HepG2 (cell line): ENCODE results near the gene ADAMTS17. TPM values are rescaled to one million over a fixed set of nuclear protein-coding genes. Genes with fewer than 3 reads are reported as not detected.

Source experiments
- ATAC-seq: fragments of 200-7000 bp; cut with Tn5 transposase; 3 replicates; pipeline ENCODE4 v1.9.1; 2020; ENCODE audit warnings: mild to moderate bottlenecking, moderate library complexity
- BruUV-seq: library from RNA; stranded (reverse); fragments of 400-500 nt; replicated peaks from 2 replicates; lab custom pipeline; 2021; lab: Mats Ljungman, UMichigan
- CTCF ChIA-PET: fragments of 300-600 bp; formaldehyde crosslinking; extraction: SDS; loops from one replicate; lab custom pipeline; 2021; ENCODE audit warnings: low total read pairs, inconsistent platforms, low intra/inter-chr PET ratio; lab: Yijun Ruan, JAX
- POLR2A ChIA-PET: fragments of 350-600 bp; sonication (Branson Sonifier 250); formaldehyde crosslinking; loops from one replicate; lab custom pipeline; 2020; ENCODE audit warnings: antibody characterized with exemption, inconsistent platforms; lab: Yijun Ruan, JAX
- DNase-seq: peaks from one replicate; pipeline ENCODE4 v3.0.0-alpha.2; 2015; ENCODE audit warnings: low spot score
- FAIRE-seq: peaks from 3 replicates; lab custom pipeline; 2011; peaks lifted over from hg19 to GRCh38; lab: Jason Lieb, UNC
- H2AFZ ChIP-seq: one replicate; pipeline ENCODE4 v1.6.1; 2011; ENCODE audit warnings: low read length, inconsistent platforms
- H3K27ac ChIP-seq: fragments of 300-600 bp; 3 replicates; pipeline ENCODE4 v1.8.0; 2011; ENCODE audit warnings: mixed run types, mild to moderate bottlenecking, mixed read lengths, low read length, inconsistent platforms; ENCODE audit not compliant: insufficient read depth; ENCODE audit errors: extremely low read length
- H3K27me3 ChIP-seq, 2 experiments: fragments of 200-600 bp in 1 of 2; 2 replicates in 1 of 2; 3 replicates in 1 of 2; pipeline versions ENCODE4 v1.6.0 to v1.8.0; 2011; ENCODE audit warnings: low read length in 2 of 2, mild to moderate bottlenecking in 2 of 2, moderate library complexity in 2 of 2, inconsistent platforms in 1 of 2; ENCODE audit not compliant: insufficient read depth in 2 of 2, control insufficient read depth in 1 of 2
- H3K36me3 ChIP-seq, 2 experiments: fragments of 200-600 bp in 1 of 2; replicated peaks in 1 of 2; 2 replicates in 1 of 2; 3 replicates in 1 of 2; pipeline versions ENCODE4 v1.5.1 to v1.8.0; 2011; ENCODE audit warnings: low read length in 2 of 2, inconsistent platforms in 1 of 2; ENCODE audit not compliant: insufficient read depth in 2 of 2, control insufficient read depth in 1 of 2
- H3K4me1 ChIP-seq: 2 replicates; pipeline ENCODE4 v1.5.1; 2012; ENCODE audit warnings: low read length, inconsistent platforms; ENCODE audit not compliant: insufficient read depth
- H3K4me2 ChIP-seq: 2 replicates; pipeline ENCODE4 v1.6.0; 2011; ENCODE audit warnings: low read depth, low read length, inconsistent platforms
- H3K4me3 ChIP-seq, 3 experiments: fragments of 200-600 bp in 1 of 3; sonication (generic), shearing (Covaris generic) in 1 of 3; replicated peaks in 1 of 3; 2 replicates each; pipeline ENCODE4 v1.5.1; 2011 to 2016; ENCODE audit warnings: low read length in 3 of 3, inconsistent platforms in 2 of 3, low read depth in 2 of 3, mild to moderate bottlenecking in 2 of 3, control low read depth in 1 of 3, mixed read lengths in 1 of 3; ENCODE audit not compliant: insufficient read depth in 1 of 3
- H3K79me2 ChIP-seq: one replicate; pipeline ENCODE4 v1.6.1; 2011; ENCODE audit warnings: low read length, inconsistent platforms; ENCODE audit not compliant: insufficient read depth
- H3K9ac ChIP-seq: 2 replicates; pipeline ENCODE4 v1.6.0; 2011; ENCODE audit warnings: mild to moderate bottlenecking, low read depth, low read length, inconsistent platforms; ENCODE audit not compliant: insufficient read depth
- H3K9me3 ChIP-seq: 2 replicates; pipeline ENCODE4 v1.5.1; 2012; ENCODE audit warnings: mild to moderate bottlenecking, low read length
- H4K20me1 ChIP-seq: 2 replicates; pipeline ENCODE4 v1.6.0; 2011; ENCODE audit warnings: inconsistent platforms, mild to moderate bottlenecking, low read length, moderate library complexity; ENCODE audit not compliant: insufficient read depth
- AGO2 ChIP-seq: fragments of 200-400 bp; formaldehyde crosslinking; optimal IDR thresholded peaks from 2 replicates; pipeline ENCODE3; 2017; ENCODE audit warnings: mild to moderate bottlenecking, low read depth, low read length, moderate library complexity
- CBFB ChIP-seq: sonication (generic); formaldehyde crosslinking; IDR thresholded peaks from 2 replicates; pipeline ENCODE4 v1.4.0; 2020; ENCODE audit warnings: missing genetic modification reagents
- GPBP1L1 ChIP-seq: sonication (generic); formaldehyde crosslinking; IDR thresholded peaks from 2 replicates; pipeline ENCODE4 v1.5.0; 2020; ENCODE audit warnings: mild to moderate bottlenecking, missing genetic modification reagents
- GRHL1 ChIP-seq: sonication (generic); formaldehyde crosslinking; conservative IDR thresholded peaks from 2 replicates; pipeline ENCODE4 v1.8.0; 2022; ENCODE audit warnings: missing genetic modification reagents
- KDM5A ChIP-seq: fragments of 200-600 bp; sonication (generic); IDR thresholded peaks from 2 replicates; pipeline ENCODE4 v1.7.0; 2018; ENCODE audit warnings: antibody characterized with exemption, mild to moderate bottlenecking, low read length, borderline replicate concordance
- MLXIP ChIP-seq: sonication (generic); formaldehyde crosslinking; IDR thresholded peaks from 2 replicates; pipeline ENCODE4 v1.9.0; 2021; ENCODE audit warnings: missing genetic modification reagents, borderline replicate concordance
- NR3C1 ChIP-seq: sonication (generic); formaldehyde crosslinking; IDR thresholded peaks from 2 replicates; pipeline ENCODE4 v1.4.0; 2020; ENCODE audit warnings: missing genetic modification reagents
- SNRNP70 ChIP-seq: fragments of 200-400 bp; formaldehyde crosslinking; IDR thresholded peaks from 2 replicates; pipeline ENCODE4 v1.6.1; 2017; ENCODE audit warnings: mild to moderate bottlenecking, low read depth, low read length, moderate library complexity
- SP2 ChIP-seq: sonication (generic); formaldehyde crosslinking; IDR thresholded peaks from 2 replicates; pipeline ENCODE4 v1.5.1; 2020; ENCODE audit warnings: mild to moderate bottlenecking, missing genetic modification reagents
- WIZ ChIP-seq: sonication (generic); formaldehyde crosslinking; IDR thresholded peaks from 2 replicates; pipeline ENCODE4 v1.5.1; 2020; ENCODE audit warnings: mild to moderate bottlenecking, missing genetic modification reagents
- ZBTB14 ChIP-seq: sonication (generic); formaldehyde crosslinking; IDR thresholded peaks from 2 replicates; pipeline ENCODE4 v1.4.0; 2020; ENCODE audit warnings: missing genetic modification reagents
- ZNF12 ChIP-seq: sonication (generic); formaldehyde crosslinking; IDR thresholded peaks from 2 replicates; pipeline ENCODE4 v1.5.0; 2020; ENCODE audit warnings: missing genetic modification reagents
- ZNF367 ChIP-seq: sonication (generic); formaldehyde crosslinking; IDR thresholded peaks from 2 replicates; pipeline ENCODE4 v1.4.0; 2020; ENCODE audit warnings: missing genetic modification reagents, borderline replicate concordance
- ZNF432 ChIP-seq: sonication (generic); formaldehyde crosslinking; IDR thresholded peaks from 2 replicates; pipeline ENCODE4 v1.5.0; 2020; ENCODE audit warnings: missing genetic modification reagents, mild to moderate bottlenecking, borderline replicate concordance
- WGBS: methylation state at CpG from one replicate; pipeline ENCODE4 v1.1.6; 2017; ENCODE audit warnings: low lambda C conversion rate; 5-methylcytosine and 5-hydroxymethylcytosine counted together
- in situ Hi-C: cut with HindIII; loops from 2 replicates; pipeline ENCODE4 v1.10.0; 2017; ENCODE audit warnings: low pct_unique_long_range_greater_than_20kb; ENCODE audit not compliant: extremely low pct_ligation_motif_present
- intact Hi-C: fragments of 100-400 bp; cut with micrococcal nuclease; formaldehyde crosslinking; loops from one replicate; pipeline ENCODE4 v1.10.0; 2022; ENCODE audit not compliant: unreplicated experiment
- polyA plus RNA-seq, 8 experiments: library from polyadenylated mRNA; depleted of rRNA in 3 of 8; stranded (reverse) in 7 of 8; unstranded in 1 of 8; fragments of >200 nt; fragmentation: Illumina TruSeq in 4 of 8; extraction: Trizol in 4 of 8; gene quantifications; 2 replicates each; pipeline versions ENCODE4 v1.2.1 to v1.2.3, GENCODE V29; 2011 to 2016; ENCODE audit warnings: low read depth in 4 of 8, missing spikeins in 1 of 8, mixed read lengths in 1 of 8; ENCODE audit not compliant: insufficient read depth in 1 of 8
- total RNA-seq, 5 experiments: library from RNA; depleted of rRNA; stranded (reverse); fragments of >200 nt; fragmentation: Illumina TruSeq; extraction: Trizol; gene quantifications; 2 replicates each; pipeline ENCODE4 v1.2.3, GENCODE V29; 2016; ENCODE audit warnings: low read depth in 1 of 5

Gene ADAMTS17
- total and polyA plus RNA-seq, 2 of the 13 experiments (the other 11 are each of a cell fraction or from before 2014, with no cell fraction given), result 0.02 to 0.04 TPM

GRCh38 chr15:100183921-100184495 lies 157.8 kb downstream of the ADAMTS17 start (continued):
- TF ChIP-seq GRHL1 (CRISPR knock-in tag), result no peak
- TF ChIP-seq SNRNP70, result no peak
- TF ChIP-seq GPBP1L1 (CRISPR knock-in tag), result no peak
- no peak for TF ChIP-seq AGO2

GRCh38 chr15:100180921-100181320 lies 160.9 kb downstream of the ADAMTS17 start:
- BruUV-seq, result no TSS peak
- Histone ChIP-seq H2AFZ (no peak overlapping the region), H3K9ac (no peak overlapping the region), H3K27ac (no peak overlapping the region), H3K4me1 (no peaks in the 10 kb centered on the region), H3K27me3 (no peaks in the 10 kb centered on the region), H3K79me2 (no peaks in the 10 kb centered on the region), H4K20me1 (no peaks in the 10 kb centered on the region), H3K4me2 (no peak overlapping the region), H3K36me3 (no peaks in the 10 kb centered on the region), H3K4me3 (no peak overlapping the region), H3K9me3 (no peaks in the 10 kb centered on the region)
- WGBS, result 48% methylated on average over 2 of the region's 2 CpGs
- in situ Hi-C loops, result no loop called here
- ChIA-PET POLR2A (no interaction called here), CTCF (no interaction called here)
- no peak for DNase-seq
- intact Hi-C loops, result no loop called here
- no peak for FAIRE-seq
- no peak for TF ChIP-seq SP2
- no peak for TF ChIP-seq ZNF367
- TF ChIP-seq CBFB (CRISPR knock-in tag), result no peak
- TF ChIP-seq WIZ, result no peak
- TF ChIP-seq NR3C1 (CRISPR knock-in tag), result no peak
- no peak for TF ChIP-seq ZNF432 (CRISPR knock-in tag)
- TF ChIP-seq KDM5A, result no peak
- TF ChIP-seq MLXIP (CRISPR knock-in tag), result no peak
- TF ChIP-seq ZBTB14 (CRISPR knock-in tag), result no peak
- TF ChIP-seq ZNF12 (CRISPR knock-in tag), result no peak
- no peak for ATAC-seq
